ENCODE results near the gene STIM2.

GRCh38 chr4:27019766-27020165 is 159.1 kb downstream of the STIM2 start:
- TF ChIP-seq ZNF274 (IDR thresholded peaks at IDR 0.05; ENCODE audit: borderline replicate concordance, low read depth, low read length): no peak
- no peak for TF ChIP-seq FOXM1 (IDR thresholded peaks at IDR 0.05; ENCODE audit: low read depth)
- TF ChIP-seq FOXM1 (CRISPR knock-in tag; IDR thresholded peaks at IDR 0.05; ENCODE audit: low read depth): no peak
- TF ChIP-seq PRPF4 (IDR thresholded peaks at IDR 0.05; ENCODE audit: insufficient read depth, low read depth, low read length, poor library complexity, severe bottlenecking): no peak

All from K562 (cell line).